GM10266 (cell line): ENCODE results near the gene ITLN2.
"Not testable (repeated sequence)": the region's sequence is repeated elsewhere in the genome, so short reads cannot be mapped to it uniquely, and the experiment has no call there.

Experiments
- DNase-seq: peaks from one replicate; pipeline ENCODE4 v3.0.0; 2012; ENCODE audit errors: extremely low spot score
- CTCF ChIP-seq: IDR thresholded peaks from 2 replicates; pipeline ENCODE4 v1.5.1; 2012; ENCODE audit warnings: mild to moderate bottlenecking, low read depth; ENCODE audit not compliant: control insufficient read depth, insufficient read depth; ENCODE audit errors: missing control alignments

Gene ITLN2

GRCh38 chr1:160945079-160945478, 9.5 kb downstream of the ITLN2 start:
- no peak for DNase-seq
- no peak for TF ChIP-seq CTCF

GRCh38 chr1:160942926-160943325, 11.7 kb downstream of the ITLN2 start:
- peak; percentile 27 for TF ChIP-seq CTCF
- DNase-seq, result no peak

- not testable (repeated sequence) for DNase-seq
These were observed 17.9 kb downstream of the ITLN2 start for GRCh38 chr1:160936666-160937065.

GRCh38 chr1:160935527-160936258, 18.9 kb downstream of the ITLN2 start:
- no peak for TF ChIP-seq CTCF
- DNase-seq, result peak; percentile 12

GRCh38 chr1:160933305-160933704, 21.3 kb downstream of the ITLN2 start:
- not testable (repeated sequence) for DNase-seq

GRCh38 chr1:160925652-160926244, 28.9 kb downstream of the ITLN2 start:
- no peak for TF ChIP-seq CTCF
- no peak for DNase-seq

GRCh38 chr1:160924791-160925651, 29.6 kb downstream of the ITLN2 start:
- DNase-seq, result no peak
- no peak for TF ChIP-seq CTCF

GRCh38 chr1:160916666-160917065, 37.9 kb downstream of the ITLN2 start:
- no peak for TF ChIP-seq CTCF
- DNase-seq, result no peak

- not testable (repeated sequence) for DNase-seq
These were observed 41.4 kb downstream of the ITLN2 start for GRCh38 chr1:160913229-160913628.
